ENCODE results near the gene MARCOL. TPM values are rescaled to one million over a fixed set of nuclear protein-coding genes. Genes with fewer than 3 reads are reported as not detected.

Gene MARCOL
- total RNA-seq: not detected in 2 replicates
- long read RNA-seq, partial matches to known transcripts: 0 of 1 reads
- long read RNA-seq, other reads (novel, unspliced or antisense): 1 of 1 reads

GRCh38 chr5:148238418-148238794 lies at the start of gene MARCOL:
Gene MARCOL, plus strand, starts transcription at chr5:148238525. Its CDS starts 73 bp downstream, at chr5:148238598.
- peaks cover 15% of the 10 kb centered on the region for H3K27me3 Mint-ChIP-seq
- H3K4me1 Mint-ChIP-seq (ENCODE audit: low read depth): no peaks in the 10 kb centered on the region
- DNase-seq (ENCODE audit: low spot score, unreplicated experiment): no peak
- H3K36me3 Mint-ChIP-seq (ENCODE audit: insufficient read depth): no peaks in the 10 kb centered on the region
- no peaks in the 10 kb centered on the region for H3K9me3 Mint-ChIP-seq (ENCODE audit: low read depth)
- H3K27ac Mint-ChIP-seq: no peak within 1 kb of the TSS
- no peak for TF ChIP-seq CTCF (IDR thresholded peaks at IDR 0.05; ENCODE audit: unreplicated experiment)
- no peak within 1 kb of the TSS for H3K4me3 Mint-ChIP-seq (ENCODE audit: low read depth)

- no peaks in the 10 kb centered on the region for H3K27me3 Mint-ChIP-seq
- H3K4me3 Mint-ChIP-seq (ENCODE audit: low read depth): no peak overlapping the region
- no peak overlapping the region for H3K27ac Mint-ChIP-seq
- no peak for TF ChIP-seq CTCF (IDR thresholded peaks at IDR 0.05; ENCODE audit: unreplicated experiment)
- no peaks in the 10 kb centered on the region for H3K4me1 Mint-ChIP-seq (ENCODE audit: low read depth)
- no peaks in the 10 kb centered on the region for H3K9me3 Mint-ChIP-seq (ENCODE audit: low read depth)
- DNase-seq (ENCODE audit: low spot score, unreplicated experiment): no peak
- no peaks in the 10 kb centered on the region for H3K36me3 Mint-ChIP-seq (ENCODE audit: insufficient read depth)
These were observed 47.3 kb upstream of the MARCOL start for GRCh38 chr5:148191010-148191409.

- no peak for TF ChIP-seq CTCF (IDR thresholded peaks at IDR 0.05; ENCODE audit: unreplicated experiment)
- H3K27ac Mint-ChIP-seq: no peak overlapping the region
- no peaks in the 10 kb centered on the region for H3K36me3 Mint-ChIP-seq (ENCODE audit: insufficient read depth)
- H3K9me3 Mint-ChIP-seq (ENCODE audit: low read depth): no peaks in the 10 kb centered on the region
- no peaks in the 10 kb centered on the region for H3K27me3 Mint-ChIP-seq
- no peaks in the 10 kb centered on the region for H3K4me1 Mint-ChIP-seq (ENCODE audit: low read depth)
- no peak overlapping the region for H3K4me3 Mint-ChIP-seq (ENCODE audit: low read depth)
- no peak for DNase-seq (ENCODE audit: low spot score, unreplicated experiment)
These were observed 45.1 kb upstream of the MARCOL start for GRCh38 chr5:148193202-148193601.

GRCh38 chr5:148201151-148201550 lies 37.2 kb upstream of the MARCOL start:
- Mint-ChIP-seq H3K4me1 (ENCODE audit: low read depth) (no peaks in the 10 kb centered on the region), H3K27ac (no peak overlapping the region), H3K27me3 (peaks cover 3% of the 10 kb centered on the region), H3K4me3 (ENCODE audit: low read depth) (no peak overlapping the region), H3K36me3 (ENCODE audit: insufficient read depth) (no peaks in the 10 kb centered on the region), H3K9me3 (ENCODE audit: low read depth) (no peaks in the 10 kb centered on the region)
- TF ChIP-seq CTCF (IDR thresholded peaks at IDR 0.05; ENCODE audit: unreplicated experiment): no peak
- no peak for DNase-seq (ENCODE audit: low spot score, unreplicated experiment)

- Mint-ChIP-seq H3K27ac (no peak within 1 kb of the TSS), H3K36me3 (ENCODE audit: insufficient read depth) (no peaks in the 10 kb centered on the region), H3K27me3 (peaks cover 6% of the 10 kb centered on the region), H3K4me1 (ENCODE audit: low read depth) (no peaks in the 10 kb centered on the region), H3K4me3 (ENCODE audit: low read depth) (no peak within 1 kb of the TSS), H3K9me3 (ENCODE audit: low read depth) (no peaks in the 10 kb centered on the region)
- DNase-seq (ENCODE audit: low spot score, unreplicated experiment): no peak
- TF ChIP-seq CTCF (IDR thresholded peaks at IDR 0.05; ENCODE audit: unreplicated experiment): no peak
These were observed 35.7 kb upstream of the MARCOL start, which contains the start of gene SPINK6 for GRCh38 chr5:148202531-148203203. Gene SPINK6, plus strand, starts transcription at chr5:148203042. Its CDS starts 55 bp downstream, at chr5:148203097.
